GM12878 (cell line): Measurements from ENCODE around the gene TATDN3. TPM values are rescaled to one million over a fixed set of nuclear protein-coding genes. Genes with fewer than 3 reads are reported as not detected.

Source experiments
- ATAC-seq: fragments of 200-7000 bp; cut with Tn5 transposase; 3 replicates; pipeline ENCODE4 v1.9.1; 2020; ENCODE audit warnings: mild to moderate bottlenecking, moderate library complexity
- BruUV-seq: library from RNA; stranded (reverse); fragments of 400-500 nt; replicated peaks from 2 replicates; lab custom pipeline; 2021; lab: Mats Ljungman, UMichigan
- CTCF ChIA-PET: fragments of 300-600 bp; sonication (Branson Sonifier 250); formaldehyde crosslinking; extraction: SDS; loops from one replicate; lab custom pipeline; 2021; ENCODE audit warnings: inconsistent platforms; lab: Yijun Ruan, JAX
- POLR2A ChIA-PET: fragments of 350-600 bp; formaldehyde crosslinking; extraction: SDS; loops from one replicate; lab custom pipeline; 2021; ENCODE audit warnings: inconsistent platforms; lab: Charles Lee
- RAD21 ChIA-PET: fragments of 300-600 bp; sonication (Branson Sonifier 250); formaldehyde crosslinking; loops from one replicate; lab custom pipeline; 2023; ENCODE audit warnings: antibody characterized with exemption; ENCODE audit not compliant: unreplicated experiment; lab: Charles Lee
- SMC1A ChIA-PET: fragments of 300-600 bp; sonication (Branson Sonifier 250); formaldehyde crosslinking; loops from one replicate; lab custom pipeline; 2023; ENCODE audit not compliant: unreplicated experiment, uncharacterized antibody; lab: Charles Lee
- DNase-seq: peaks from one replicate; pipeline ENCODE4 v3.0.0-alpha.2; 2011; ENCODE audit warnings: low read depth, low spot score
- FAIRE-seq: peaks from 3 replicates; lab custom pipeline; 2011; peaks lifted over from hg19 to GRCh38; lab: Jason Lieb, UNC
- H2AFZ ChIP-seq: 2 replicates; pipeline ENCODE4 v1.6.0; 2011; ENCODE audit warnings: low read depth, low read length, control low read depth; ENCODE audit not compliant: control insufficient read depth
- H3K27ac ChIP-seq: 2 replicates; pipeline ENCODE4 v1.5.1; 2011; ENCODE audit warnings: control low read depth; ENCODE audit not compliant: control insufficient read depth, insufficient read depth
- H3K27me3 ChIP-seq, 2 experiments: replicated peaks in 1 of 2; 2 replicates each; pipeline versions ENCODE4 v1.6.0 to v1.6.1; 2011; ENCODE audit warnings: low read length in 1 of 2; ENCODE audit not compliant: control insufficient read depth in 2 of 2, insufficient read depth in 2 of 2
- H3K36me3 ChIP-seq, 2 experiments: 2 replicates each; pipeline ENCODE4 v1.5.1; 2011; ENCODE audit warnings: low read length in 1 of 2; ENCODE audit not compliant: control insufficient read depth in 2 of 2, insufficient read depth in 2 of 2
- H3K4me1 ChIP-seq: 2 replicates; pipeline ENCODE4 v1.6.1; 2011; ENCODE audit warnings: mild to moderate bottlenecking, low read length, moderate library complexity, mixed read lengths; ENCODE audit not compliant: control insufficient read depth, insufficient read depth
- H3K4me2 ChIP-seq: 2 replicates; pipeline ENCODE4 v1.6.0; 2011; ENCODE audit warnings: control low read depth; ENCODE audit not compliant: control insufficient read depth, insufficient read depth
- H3K4me3 ChIP-seq: fragments of 200-600 bp; sonication (generic); 2 replicates; pipeline ENCODE4 v1.5.1; 2016
- H3K79me2 ChIP-seq: 2 replicates; pipeline ENCODE4 v1.6.0; 2011; ENCODE audit warnings: low read length; ENCODE audit not compliant: control insufficient read depth, insufficient read depth
- H3K9ac ChIP-seq: 2 replicates; pipeline ENCODE4 v1.8.0; 2011; ENCODE audit warnings: low read length, control low read depth, mixed read lengths; ENCODE audit not compliant: control insufficient read depth, insufficient read depth
- H3K9me3 ChIP-seq: replicated peaks from 3 replicates; pipeline ENCODE4 v1.5.1; 2011; ENCODE audit warnings: mild to moderate bottlenecking, low read length; ENCODE audit not compliant: control insufficient read depth, insufficient read depth
- H4K20me1 ChIP-seq: 2 replicates; pipeline ENCODE4 v1.6.0; 2011; ENCODE audit not compliant: control insufficient read depth, insufficient read depth
- CREM ChIP-seq: IDR thresholded peaks from 2 replicates; pipeline ENCODE4 v1.6.1; 2014; ENCODE audit warnings: antibody characterized with exemption, low read depth
- SMAD1 ChIP-seq: fragments of 450-650 bp; IDR thresholded peaks from 2 replicates; pipeline ENCODE4 v1.6.1; 2018; ENCODE audit warnings: mild to moderate bottlenecking, low read depth; ENCODE audit not compliant: partially characterized antibody
- TBL1XR1 ChIP-seq: IDR thresholded peaks from 2 replicates; pipeline ENCODE4 v1.6.1; 2012; ENCODE audit warnings: low read depth, low read length, improper control_type of control experiment
- WGBS: methylation state at CpG from one replicate; pipeline ENCODE4 v1.1.6; 2016; ENCODE audit warnings: low lambda C conversion rate; ENCODE audit not compliant: insufficient replicate concordance, insufficient coverage; ENCODE audit errors: missing lambda C conversion rate; 5-methylcytosine and 5-hydroxymethylcytosine counted together
- in situ Hi-C: fragments of 300-500 bp; cut with MboI; formaldehyde crosslinking; loops from 9 replicates; pipeline ENCODE4 v1.14.3; 2018; ENCODE audit warnings: mixed read lengths
- intact Hi-C: fragments of 100-400 bp; cut with micrococcal nuclease; formaldehyde crosslinking; loops from one replicate; pipeline ENCODE4 v1.14.2; 2022; ENCODE audit not compliant: unreplicated experiment
- polyA plus RNA-seq, 11 experiments: library from polyadenylated mRNA; depleted of rRNA in 4 of 11; unstranded in 6 of 11; stranded (reverse) in 5 of 11; fragments of >200 nt; fragmentation: Nextera tagmentation in 4 of 11; fragmentation: Illumina TruSeq in 1 of 11; extraction: Ambion mirVana in 4 of 11; extraction: Trizol in 1 of 11; gene quantifications; 1 replicate in 1 of 11; 2 replicates in 10 of 11; pipeline versions ENCODE4 v1.2.1 to v1.2.3, GENCODE V29; 2011 to 2016; ENCODE audit warnings: inconsistent platforms in 2 of 11, missing spikeins in 2 of 11, low read depth in 1 of 11
- total RNA-seq, 4 experiments: library from RNA; depleted of rRNA in 3 of 4; stranded (reverse); fragments of >200 nt in 3 of 4; fragmentation: Illumina TruSeq in 1 of 4; extraction: Trizol in 1 of 4; gene quantifications; 2 replicates each; pipeline versions ENCODE4 v1.2.1 to v1.2.3, GENCODE V29; 2013 to 2021
- TF ChIP-seq, protein P1 (sequence below): fragments of 450-650 bp; IDR thresholded peaks from 2 replicates; pipeline ENCODE4 v1.6.1; 2017; ENCODE audit warnings: borderline replicate concordance
- TF ChIP-seq, protein P2 (sequence below): fragments of 450-650 bp; IDR thresholded peaks from 2 replicates; pipeline ENCODE4 v1.6.1; 2016; ENCODE audit warnings: mild to moderate bottlenecking, moderate library complexity, borderline replicate concordance
- TF ChIP-seq, protein P3 (sequence below): fragments of 450-650 bp; formaldehyde crosslinking; IDR thresholded peaks from 2 replicates; pipeline ENCODE4 v1.4.0; 2022; ENCODE audit warnings: mild to moderate bottlenecking, moderate library complexity
- TF ChIP-seq, protein P4 (sequence below): IDR thresholded peaks from 2 replicates; pipeline ENCODE4 v1.6.1; 2012; ENCODE audit warnings: improper control_type of control experiment, low read depth, low read length; ENCODE audit not compliant: insufficient replicate concordance

The TATDN3 gene
- total and polyA plus RNA-seq, 10 of the 15 experiments (the other 5 are each of a cell fraction or from before 2014, with no cell fraction given) = 15.5 to 40.0 (median 22.7) TPM

DNA sequence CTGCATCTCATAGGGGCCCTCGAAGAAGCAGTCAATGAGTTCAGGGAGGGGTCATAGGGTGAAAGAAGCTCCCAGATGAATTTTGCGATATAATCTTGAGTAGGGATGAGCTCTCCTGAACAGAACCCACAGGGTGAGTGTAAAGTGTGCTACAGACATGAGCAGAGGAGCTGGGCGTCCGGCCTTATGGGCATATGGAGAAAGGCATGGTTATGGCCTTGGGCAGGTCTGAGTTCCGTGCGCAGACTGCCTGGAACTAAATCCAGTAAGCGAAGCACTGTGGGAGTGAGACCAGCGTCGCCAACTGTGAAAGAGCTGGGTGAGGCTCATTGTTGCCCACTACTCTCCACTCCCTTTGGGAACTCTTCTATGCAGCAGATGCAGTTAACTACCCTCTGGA, 28.9 kb upstream of the TATDN3 start:
- no peak for ATAC-seq
- Histone ChIP-seq H3K4me2 (no peak overlapping the region), H4K20me1 (no peaks in the 10 kb centered on the region), H3K9me3 (peaks cover 2% of the 10 kb centered on the region; the same call in 1 of the 3 replicates), H3K27me3 (no peaks in the 10 kb centered on the region), H3K27ac (no peak overlapping the region), H3K9ac (no peak overlapping the region), H3K4me3 (no peak overlapping the region), H2AFZ (no peak overlapping the region), H3K36me3 (peaks cover 4 to 8% of the 10 kb centered on the region in 2 experiments; a peak in 3 of 4 replicates), H3K79me2 (peaks cover 5% of the 10 kb centered on the region), H3K4me1 (no peaks in the 10 kb centered on the region)
- ChIA-PET RAD21 (interaction anchor here (1.1 to 2.1 kb wide), 2 partner anchors 98 kb away, joined by 7 to 12 read pairs; no protein-coding TSS in a partner anchor), SMC1A (interaction anchor here (0.7 to 1.9 kb wide), 4 partner anchors 13 to 307 kb away, joined by 3 to 9 read pairs (median 4); no protein-coding TSS in a partner anchor), POLR2A (interaction anchor here (0.5 kb wide), 1 partner anchor 148 kb away, joined by 4 read pairs; no protein-coding TSS in a partner anchor), CTCF (interaction anchor here (0.9 to 2.9 kb wide), 10 partner anchors 9 to 307 kb away, joined by 3 to 27 read pairs (median 6); no protein-coding TSS in a partner anchor)
- 93% methylated on average over 9 of the region's 9 CpGs for WGBS
- intact Hi-C loops (no loop called here), in situ Hi-C loops (no loop called here)
- FAIRE-seq = no peak
- DNase-seq = no peak
- BruUV-seq = no TSS peak
- TF ChIP-seq SMAD1 (no peak), TBL1XR1 (no peak), CREM (no peak)
- TF ChIP-seq, protein P1, sequence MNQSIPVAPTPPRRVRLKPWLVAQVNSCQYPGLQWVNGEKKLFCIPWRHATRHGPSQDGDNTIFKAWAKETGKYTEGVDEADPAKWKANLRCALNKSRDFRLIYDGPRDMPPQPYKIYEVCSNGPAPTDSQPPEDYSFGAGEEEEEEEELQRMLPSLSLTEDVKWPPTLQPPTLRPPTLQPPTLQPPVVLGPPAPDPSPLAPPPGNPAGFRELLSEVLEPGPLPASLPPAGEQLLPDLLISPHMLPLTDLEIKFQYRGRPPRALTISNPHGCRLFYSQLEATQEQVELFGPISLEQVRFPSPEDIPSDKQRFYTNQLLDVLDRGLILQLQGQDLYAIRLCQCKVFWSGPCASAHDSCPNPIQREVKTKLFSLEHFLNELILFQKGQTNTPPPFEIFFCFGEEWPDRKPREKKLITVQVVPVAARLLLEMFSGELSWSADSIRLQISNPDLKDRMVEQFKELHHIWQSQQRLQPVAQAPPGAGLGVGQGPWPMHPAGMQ = no peak
- TF ChIP-seq, protein P2, sequence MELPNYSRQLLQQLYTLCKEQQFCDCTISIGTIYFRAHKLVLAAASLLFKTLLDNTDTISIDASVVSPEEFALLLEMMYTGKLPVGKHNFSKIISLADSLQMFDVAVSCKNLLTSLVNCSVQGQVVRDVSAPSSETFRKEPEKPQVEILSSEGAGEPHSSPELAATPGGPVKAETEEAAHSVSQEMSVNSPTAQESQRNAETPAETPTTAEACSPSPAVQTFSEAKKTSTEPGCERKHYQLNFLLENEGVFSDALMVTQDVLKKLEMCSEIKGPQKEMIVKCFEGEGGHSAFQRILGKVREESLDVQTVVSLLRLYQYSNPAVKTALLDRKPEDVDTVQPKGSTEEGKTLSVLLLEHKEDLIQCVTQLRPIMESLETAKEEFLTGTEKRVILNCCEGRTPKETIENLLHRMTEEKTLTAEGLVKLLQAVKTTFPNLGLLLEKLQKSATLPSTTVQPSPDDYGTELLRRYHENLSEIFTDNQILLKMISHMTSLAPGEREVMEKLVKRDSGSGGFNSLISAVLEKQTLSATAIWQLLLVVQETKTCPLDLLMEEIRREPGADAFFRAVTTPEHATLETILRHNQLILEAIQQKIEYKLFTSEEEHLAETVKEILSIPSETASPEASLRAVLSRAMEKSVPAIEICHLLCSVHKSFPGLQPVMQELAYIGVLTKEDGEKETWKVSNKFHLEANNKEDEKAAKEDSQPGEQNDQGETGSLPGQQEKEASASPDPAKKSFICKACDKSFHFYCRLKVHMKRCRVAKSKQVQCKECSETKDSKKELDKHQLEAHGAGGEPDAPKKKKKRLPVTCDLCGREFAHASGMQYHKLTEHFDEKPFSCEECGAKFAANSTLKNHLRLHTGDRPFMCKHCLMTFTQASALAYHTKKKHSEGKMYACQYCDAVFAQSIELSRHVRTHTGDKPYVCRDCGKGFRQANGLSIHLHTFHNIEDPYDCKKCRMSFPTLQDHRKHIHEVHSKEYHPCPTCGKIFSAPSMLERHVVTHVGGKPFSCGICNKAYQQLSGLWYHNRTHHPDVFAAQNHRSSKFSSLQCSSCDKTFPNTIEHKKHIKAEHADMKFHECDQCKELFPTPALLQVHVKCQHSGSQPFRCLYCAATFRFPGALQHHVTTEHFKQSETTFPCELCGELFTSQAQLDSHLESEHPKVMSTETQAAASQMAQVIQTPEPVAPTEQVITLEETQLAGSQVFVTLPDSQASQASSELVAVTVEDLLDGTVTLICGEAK = no peak
- TF ChIP-seq, protein P3, sequence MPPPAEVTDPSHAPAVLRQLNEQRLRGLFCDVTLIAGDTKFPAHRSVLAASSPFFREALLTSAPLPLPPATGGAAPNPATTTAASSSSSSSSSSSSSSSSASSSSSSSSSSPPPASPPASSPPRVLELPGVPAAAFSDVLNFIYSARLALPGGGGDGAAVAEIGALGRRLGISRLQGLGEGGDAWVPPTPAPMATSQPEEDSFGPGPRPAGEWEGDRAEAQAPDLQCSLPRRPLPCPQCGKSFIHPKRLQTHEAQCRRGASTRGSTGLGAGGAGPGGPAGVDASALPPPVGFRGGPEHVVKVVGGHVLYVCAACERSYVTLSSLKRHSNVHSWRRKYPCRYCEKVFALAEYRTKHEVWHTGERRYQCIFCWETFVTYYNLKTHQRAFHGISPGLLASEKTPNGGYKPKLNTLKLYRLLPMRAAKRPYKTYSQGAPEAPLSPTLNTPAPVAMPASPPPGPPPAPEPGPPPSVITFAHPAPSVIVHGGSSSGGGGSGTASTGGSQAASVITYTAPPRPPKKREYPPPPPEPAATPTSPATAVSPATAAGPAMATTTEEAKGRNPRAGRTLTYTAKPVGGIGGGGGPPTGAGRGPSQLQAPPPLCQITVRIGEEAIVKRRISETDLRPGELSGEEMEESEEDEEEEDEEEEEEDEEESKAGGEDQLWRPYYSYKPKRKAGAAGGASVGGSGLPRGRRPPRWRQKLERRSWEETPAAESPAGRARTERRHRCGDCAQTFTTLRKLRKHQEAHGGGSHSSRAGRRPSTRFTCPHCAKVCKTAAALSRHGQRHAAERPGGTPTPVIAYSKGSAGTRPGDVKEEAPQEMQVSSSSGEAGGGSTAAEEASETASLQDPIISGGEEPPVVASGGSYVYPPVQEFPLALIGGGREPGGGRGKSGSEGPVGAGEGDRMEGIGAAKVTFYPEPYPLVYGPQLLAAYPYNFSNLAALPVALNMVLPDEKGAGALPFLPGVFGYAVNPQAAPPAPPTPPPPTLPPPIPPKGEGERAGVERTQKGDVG (CRISPR knock-in tag) = no peak
- TF ChIP-seq, protein P4, sequence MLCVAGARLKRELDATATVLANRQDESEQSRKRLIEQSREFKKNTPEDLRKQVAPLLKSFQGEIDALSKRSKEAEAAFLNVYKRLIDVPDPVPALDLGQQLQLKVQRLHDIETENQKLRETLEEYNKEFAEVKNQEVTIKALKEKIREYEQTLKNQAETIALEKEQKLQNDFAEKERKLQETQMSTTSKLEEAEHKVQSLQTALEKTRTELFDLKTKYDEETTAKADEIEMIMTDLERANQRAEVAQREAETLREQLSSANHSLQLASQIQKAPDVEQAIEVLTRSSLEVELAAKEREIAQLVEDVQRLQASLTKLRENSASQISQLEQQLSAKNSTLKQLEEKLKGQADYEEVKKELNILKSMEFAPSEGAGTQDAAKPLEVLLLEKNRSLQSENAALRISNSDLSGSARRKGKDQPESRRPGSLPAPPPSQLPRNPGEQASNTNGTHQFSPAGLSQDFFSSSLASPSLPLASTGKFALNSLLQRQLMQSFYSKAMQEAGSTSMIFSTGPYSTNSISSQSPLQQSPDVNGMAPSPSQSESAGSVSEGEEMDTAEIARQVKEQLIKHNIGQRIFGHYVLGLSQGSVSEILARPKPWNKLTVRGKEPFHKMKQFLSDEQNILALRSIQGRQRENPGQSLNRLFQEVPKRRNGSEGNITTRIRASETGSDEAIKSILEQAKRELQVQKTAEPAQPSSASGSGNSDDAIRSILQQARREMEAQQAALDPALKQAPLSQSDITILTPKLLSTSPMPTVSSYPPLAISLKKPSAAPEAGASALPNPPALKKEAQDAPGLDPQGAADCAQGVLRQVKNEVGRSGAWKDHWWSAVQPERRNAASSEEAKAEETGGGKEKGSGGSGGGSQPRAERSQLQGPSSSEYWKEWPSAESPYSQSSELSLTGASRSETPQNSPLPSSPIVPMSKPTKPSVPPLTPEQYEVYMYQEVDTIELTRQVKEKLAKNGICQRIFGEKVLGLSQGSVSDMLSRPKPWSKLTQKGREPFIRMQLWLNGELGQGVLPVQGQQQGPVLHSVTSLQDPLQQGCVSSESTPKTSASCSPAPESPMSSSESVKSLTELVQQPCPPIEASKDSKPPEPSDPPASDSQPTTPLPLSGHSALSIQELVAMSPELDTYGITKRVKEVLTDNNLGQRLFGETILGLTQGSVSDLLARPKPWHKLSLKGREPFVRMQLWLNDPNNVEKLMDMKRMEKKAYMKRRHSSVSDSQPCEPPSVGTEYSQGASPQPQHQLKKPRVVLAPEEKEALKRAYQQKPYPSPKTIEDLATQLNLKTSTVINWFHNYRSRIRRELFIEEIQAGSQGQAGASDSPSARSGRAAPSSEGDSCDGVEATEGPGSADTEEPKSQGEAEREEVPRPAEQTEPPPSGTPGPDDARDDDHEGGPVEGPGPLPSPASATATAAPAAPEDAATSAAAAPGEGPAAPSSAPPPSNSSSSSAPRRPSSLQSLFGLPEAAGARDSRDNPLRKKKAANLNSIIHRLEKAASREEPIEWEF = no peak
